NCI-H524 treated with DMSO at 0.1 percent for 48 hours (cell line): ENCODE measurements around the gene TMEM234.

ENCODE experiments used
- DNase-seq: peaks from one replicate; lab custom pipeline; 2025; lab: John Stamatoyannopoulos, UW

TMEM234 gene

GRCh38 chr1:32199717-32200072, 22.5 kb downstream of the TMEM234 start:
- no peak for DNase-seq

GRCh38 chr1:32199043-32199716, 23.0 kb downstream of the TMEM234 start:
- DNase-seq: no peak

- no peak for DNase-seq
Observed at GRCh38 chr1:32198237-32199042, 23.7 kb downstream of the TMEM234 start.

- no peak for DNase-seq
Observed at GRCh38 chr1:32197837-32198236, 24.3 kb downstream of the TMEM234 start.

GRCh38 chr1:32197074-32197473, 25.1 kb downstream of the TMEM234 start:
- DNase-seq: no peak

GRCh38 chr1:32195972-32196823, 26.0 kb downstream of the TMEM234 start:
- no peak for DNase-seq

GRCh38 chr1:32195531-32195930, 26.6 kb downstream of the TMEM234 start:
- no peak for DNase-seq

- DNase-seq: no peak
Observed at GRCh38 chr1:32194984-32195383, 27.2 kb downstream of the TMEM234 start.

- no peak for DNase-seq
Observed at GRCh38 chr1:32192220-32192948, 29.8 kb downstream of the TMEM234 start.

GRCh38 chr1:32187850-32188249, 34.3 kb downstream of the TMEM234 start:
- DNase-seq: no peak

GRCh38 chr1:32186491-32186890, 35.7 kb downstream of the TMEM234 start:
- no peak for DNase-seq

GRCh38 chr1:32186077-32186476, 36.1 kb downstream of the TMEM234 start:
- no peak for DNase-seq

GRCh38 chr1:32184650-32185049, 37.5 kb downstream of the TMEM234 start:
- DNase-seq: no peak

- DNase-seq: no peak
Observed at GRCh38 chr1:32182060-32182459, 40.1 kb downstream of the TMEM234 start.

- DNase-seq: no peak
Observed at GRCh38 chr1:32181563-32181962, 40.6 kb downstream of the TMEM234 start.

- no peak for DNase-seq
Observed at GRCh38 chr1:32181065-32181464, 41.1 kb downstream of the TMEM234 start.

GRCh38 chr1:32180186-32181060, 41.7 kb downstream of the TMEM234 start:
- no peak for DNase-seq

- peak; percentile 58 for DNase-seq
Observed at GRCh38 chr1:32179443-32180185, 42.5 kb downstream of the TMEM234 start, which contains the start of gene TXLNA. TXLNA (plus strand) TSS chr1:32179675; CDS start chr1:32180346, 671 bp downstream.

GRCh38 chr1:32179193-32179442, 43.0 kb downstream of the TMEM234 start:
- DNase-seq: no peak
